Measurements from ENCODE around the gene BAZ2A.

BAZ2A gene

DNA sequence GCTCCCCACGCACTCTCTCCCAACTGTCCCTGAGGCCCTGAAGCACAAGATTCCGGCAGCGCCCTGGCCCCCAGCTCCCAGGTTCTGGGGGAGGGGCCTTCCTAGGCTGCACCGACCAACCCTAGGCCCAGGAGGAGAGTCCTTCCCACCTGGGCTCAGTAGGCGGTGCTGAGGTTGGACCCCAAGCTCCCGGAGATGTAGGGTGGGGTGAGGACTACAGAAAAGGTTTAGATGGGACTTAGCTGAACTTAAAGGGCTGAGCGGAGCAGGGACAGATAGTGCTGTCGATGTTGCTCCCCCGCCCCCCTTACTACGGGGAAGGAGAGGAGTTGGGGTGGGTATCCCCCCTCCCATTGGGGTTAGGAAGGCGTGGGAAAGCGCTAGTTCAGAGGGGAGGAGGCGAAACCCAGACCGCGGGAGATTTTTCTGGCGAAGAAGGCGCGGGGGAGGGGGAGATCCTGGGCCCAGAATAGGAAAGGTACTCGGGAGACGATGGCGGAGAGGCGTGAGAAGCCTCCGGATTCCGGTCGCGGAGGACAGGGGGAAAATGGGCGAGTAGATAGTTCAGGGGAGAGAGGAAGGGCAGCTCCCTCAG lies 4.2 kb upstream of the BAZ2A start:
- Histone ChIP-seq H3K4me3 (ENCODE audit: low read length) (peak overlapping the region; percentile 82), H3K4me1 (ENCODE audit: insufficient read depth, low read length) (peaks cover 33% of the 10 kb centered on the region)

DNA sequence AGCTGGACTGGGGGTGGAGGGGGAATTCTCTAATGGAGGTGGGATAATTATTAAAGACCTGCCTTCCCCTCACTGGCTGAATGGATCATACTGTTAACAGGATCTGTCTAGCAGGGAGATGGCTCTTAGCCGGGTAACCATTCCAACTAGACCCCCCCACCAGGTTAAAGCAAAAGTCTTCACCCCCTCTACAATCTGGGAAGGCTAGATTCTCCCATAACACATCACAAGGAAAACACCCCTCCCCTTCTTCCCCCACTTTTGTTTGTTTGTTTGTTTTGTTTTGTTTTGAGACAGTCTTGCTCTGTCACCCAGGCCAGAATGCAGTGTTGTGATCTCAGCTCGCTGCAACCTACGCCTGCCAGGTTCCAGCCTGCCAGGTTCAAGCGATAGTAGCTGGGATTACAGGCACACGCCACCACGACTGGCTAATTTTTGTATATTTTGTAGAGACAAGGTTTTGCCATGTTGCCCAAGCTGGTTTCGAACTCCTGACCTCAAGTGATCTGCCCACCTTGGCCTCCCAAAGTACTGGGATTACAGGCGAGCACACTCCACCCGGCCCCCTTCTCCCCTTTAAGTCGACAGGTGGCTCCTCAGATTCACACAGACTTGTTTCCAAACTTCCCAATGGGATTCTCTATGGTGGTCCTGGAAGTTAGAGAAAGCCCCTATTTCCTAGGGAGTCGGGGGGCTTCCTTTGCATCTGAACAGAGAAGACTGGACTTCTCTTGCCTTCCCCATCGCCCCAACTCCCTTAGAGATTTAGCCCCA lies 3.5 kb upstream of the BAZ2A start:
- H3K27me3 ChIP-seq (ENCODE audit: insufficient read depth, low read length): no peaks in the 10 kb centered on the region
- H3K9ac ChIP-seq (ENCODE audit: low read depth, low read length): peak overlapping the region; percentile 75; the same call in 1 of the 2 replicates
- H3K4me3 ChIP-seq (ENCODE audit: low read length): peak overlapping the region; percentile 82
- H3K9me3 ChIP-seq (ENCODE audit: insufficient read depth, low read depth, low read length): no peaks in the 10 kb centered on the region
- peak overlapping the region; percentile 36 for H3K27ac ChIP-seq (ENCODE audit: low read length)
- peaks cover 15% of the 10 kb centered on the region for H3K36me3 ChIP-seq (ENCODE audit: insufficient read depth, low read depth, low read length)
- peaks cover 34% of the 10 kb centered on the region for H3K4me1 ChIP-seq (ENCODE audit: insufficient read depth, low read length)

More for the DNA sequence above, 4.2 kb upstream of the BAZ2A start:
- Histone ChIP-seq H3K27ac (ENCODE audit: low read length) (peak overlapping the region; percentile 36), H3K27me3 (ENCODE audit: insufficient read depth, low read length) (no peaks in the 10 kb centered on the region), H3K9ac (ENCODE audit: low read depth, low read length) (peak overlapping the region; percentile 75; the same call in 1 of the 2 replicates), H3K9me3 (ENCODE audit: insufficient read depth, low read depth, low read length) (no peaks in the 10 kb centered on the region), H3K36me3 (ENCODE audit: insufficient read depth, low read depth, low read length) (peaks cover 22% of the 10 kb centered on the region)

DNA sequence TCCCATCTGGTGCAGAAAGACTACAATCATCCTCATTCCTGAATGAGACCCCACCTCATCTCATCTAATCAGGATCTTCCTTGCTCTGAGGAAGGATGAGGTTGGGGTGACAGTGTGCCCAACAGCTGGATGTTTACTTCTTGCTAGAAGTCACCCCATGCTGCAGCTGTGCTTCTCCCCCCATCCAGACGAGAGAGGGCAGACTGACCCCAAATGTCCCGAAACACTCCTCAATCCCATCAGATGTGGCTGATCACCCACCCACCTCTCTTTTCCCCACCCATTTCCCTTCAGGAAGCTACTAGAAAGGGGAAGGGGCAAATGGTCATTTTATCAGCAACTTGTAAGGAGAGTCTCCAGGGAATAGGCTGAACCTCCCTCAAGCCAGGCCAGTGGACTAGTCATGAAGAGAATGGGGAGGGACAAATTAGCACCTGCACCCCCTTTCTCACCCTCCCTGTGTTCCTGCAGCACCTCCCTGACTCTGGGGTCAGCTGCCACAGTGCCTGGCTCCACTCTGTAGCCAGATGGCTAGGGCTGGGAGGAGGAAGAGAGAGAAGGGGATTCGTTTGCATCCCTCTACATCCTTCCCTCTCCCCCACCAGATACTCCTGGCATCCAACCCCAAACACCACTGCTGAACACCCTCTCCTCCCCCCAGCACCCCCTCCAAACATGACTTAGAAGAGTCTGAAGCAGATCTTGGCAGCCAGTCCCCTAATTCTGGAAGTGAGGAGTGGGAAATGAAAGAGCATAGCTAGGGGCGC lies 2.8 kb upstream of the BAZ2A start:
- Histone ChIP-seq H3K36me3 (ENCODE audit: insufficient read depth, low read depth, low read length) (peaks cover 8% of the 10 kb centered on the region), H3K27ac (ENCODE audit: low read length) (no peak overlapping the region), H3K27me3 (ENCODE audit: insufficient read depth, low read length) (no peaks in the 10 kb centered on the region), H3K9me3 (ENCODE audit: insufficient read depth, low read depth, low read length) (no peaks in the 10 kb centered on the region), H3K4me3 (ENCODE audit: low read length) (peak overlapping the region; percentile 37), H3K4me1 (ENCODE audit: insufficient read depth, low read length) (peaks cover 40% of the 10 kb centered on the region), H3K9ac (ENCODE audit: low read depth, low read length) (no peak overlapping the region; the same call in 1 of the 2 replicates)

DNA sequence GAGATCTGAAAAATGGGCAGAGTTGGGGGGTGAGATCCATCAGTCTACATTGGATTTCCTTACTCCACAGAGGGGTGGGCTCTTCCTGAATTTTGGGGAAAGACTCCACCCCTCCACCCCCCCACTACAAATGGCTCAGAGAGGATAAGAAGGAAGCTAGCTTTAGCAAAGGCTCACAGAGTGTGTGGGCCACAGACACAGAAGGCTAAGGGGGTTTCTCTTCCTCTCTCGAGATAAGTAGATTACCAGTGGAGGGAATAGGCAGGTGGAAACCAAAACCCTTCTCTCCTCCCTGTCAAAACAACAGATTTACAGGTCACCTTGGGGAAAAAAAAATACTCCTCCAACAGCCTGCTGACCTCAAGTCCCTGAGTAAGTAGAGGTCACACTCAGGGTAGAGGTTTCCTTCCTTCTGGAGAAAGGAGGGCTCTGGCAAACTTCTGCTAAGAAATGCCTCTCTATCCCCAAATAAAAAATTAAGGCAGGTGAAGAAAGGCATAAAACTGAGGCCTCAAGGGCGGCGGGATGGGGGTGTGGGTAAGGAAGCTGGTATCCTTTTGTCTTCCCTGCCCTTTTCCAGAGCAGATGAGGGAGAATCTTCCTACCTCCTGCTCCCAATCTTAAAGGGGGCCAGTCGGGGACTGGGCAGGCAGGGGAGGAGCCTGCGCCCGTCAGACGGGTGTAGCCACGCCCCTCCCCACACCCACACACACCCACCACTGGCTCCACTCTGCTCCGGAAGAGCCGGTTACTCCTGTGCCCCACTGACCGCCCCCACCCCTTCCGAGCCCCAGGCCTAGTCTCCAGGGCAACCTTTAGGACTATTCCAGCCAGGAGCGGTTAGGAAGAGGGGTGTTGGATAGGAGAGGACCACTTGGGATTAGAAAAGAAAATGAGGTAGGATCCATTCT lies 1.9 kb upstream of the BAZ2A start:
- H3K27me3 ChIP-seq (ENCODE audit: insufficient read depth, low read length): no peaks in the 10 kb centered on the region
- peak overlapping the region; percentile 43; the same call in 1 of the 2 replicates for H3K9ac ChIP-seq (ENCODE audit: low read depth, low read length)
- H3K4me3 ChIP-seq (ENCODE audit: low read length): peak overlapping the region; percentile 37
- H3K9me3 ChIP-seq (ENCODE audit: insufficient read depth, low read depth, low read length): no peaks in the 10 kb centered on the region
- H3K4me1 ChIP-seq (ENCODE audit: insufficient read depth, low read length): peaks cover 35% of the 10 kb centered on the region
- peaks cover 2% of the 10 kb centered on the region; the same call in 1 of the 2 replicates for H3K36me3 ChIP-seq (ENCODE audit: insufficient read depth, low read depth, low read length)
- no peak overlapping the region for H3K27ac ChIP-seq (ENCODE audit: low read length)

DNA sequence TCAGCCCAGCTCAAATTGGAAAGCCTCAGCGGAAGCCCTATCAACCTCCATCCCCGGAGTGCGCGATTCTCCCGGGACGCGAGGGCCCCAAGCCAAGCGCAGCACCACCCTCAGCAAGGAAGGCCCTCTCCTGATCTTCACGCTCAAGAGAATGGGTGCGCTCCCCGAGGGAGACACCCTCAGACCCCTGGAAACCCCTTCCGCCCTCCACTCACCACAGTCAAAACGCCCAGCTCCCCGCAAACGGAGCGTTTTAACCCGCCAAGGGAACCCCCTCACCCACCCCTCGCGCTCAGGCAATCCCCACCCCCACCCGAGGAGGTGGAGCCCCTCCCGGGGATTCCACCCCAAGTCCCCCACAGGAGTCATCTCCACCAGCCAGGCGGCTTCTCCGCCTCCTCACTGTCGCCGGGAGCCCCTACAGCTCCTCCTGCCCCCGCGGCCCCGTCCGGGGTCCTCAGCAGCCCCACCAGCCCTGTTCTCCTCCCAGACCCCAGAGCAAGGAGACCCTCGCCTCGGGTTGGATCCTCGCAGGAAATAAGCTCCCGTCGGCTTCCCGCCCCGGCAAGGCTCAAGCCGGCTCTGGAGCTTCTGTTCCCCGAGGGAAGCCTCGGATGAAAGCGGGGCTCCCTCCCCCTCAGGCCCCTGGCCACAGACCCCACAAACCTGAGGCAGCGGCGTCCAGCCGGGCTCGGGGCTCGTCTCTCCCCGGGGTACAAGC lies 507 bp downstream of the BAZ2A start:
- peaks cover 33% of the 10 kb centered on the region for H3K4me1 ChIP-seq (ENCODE audit: insufficient read depth, low read length)
- peak overlapping the region; percentile 73 for H3K4me3 ChIP-seq (ENCODE audit: low read length)
- peak overlapping the region; percentile 55 for H3K27ac ChIP-seq (ENCODE audit: low read length)

DNA sequence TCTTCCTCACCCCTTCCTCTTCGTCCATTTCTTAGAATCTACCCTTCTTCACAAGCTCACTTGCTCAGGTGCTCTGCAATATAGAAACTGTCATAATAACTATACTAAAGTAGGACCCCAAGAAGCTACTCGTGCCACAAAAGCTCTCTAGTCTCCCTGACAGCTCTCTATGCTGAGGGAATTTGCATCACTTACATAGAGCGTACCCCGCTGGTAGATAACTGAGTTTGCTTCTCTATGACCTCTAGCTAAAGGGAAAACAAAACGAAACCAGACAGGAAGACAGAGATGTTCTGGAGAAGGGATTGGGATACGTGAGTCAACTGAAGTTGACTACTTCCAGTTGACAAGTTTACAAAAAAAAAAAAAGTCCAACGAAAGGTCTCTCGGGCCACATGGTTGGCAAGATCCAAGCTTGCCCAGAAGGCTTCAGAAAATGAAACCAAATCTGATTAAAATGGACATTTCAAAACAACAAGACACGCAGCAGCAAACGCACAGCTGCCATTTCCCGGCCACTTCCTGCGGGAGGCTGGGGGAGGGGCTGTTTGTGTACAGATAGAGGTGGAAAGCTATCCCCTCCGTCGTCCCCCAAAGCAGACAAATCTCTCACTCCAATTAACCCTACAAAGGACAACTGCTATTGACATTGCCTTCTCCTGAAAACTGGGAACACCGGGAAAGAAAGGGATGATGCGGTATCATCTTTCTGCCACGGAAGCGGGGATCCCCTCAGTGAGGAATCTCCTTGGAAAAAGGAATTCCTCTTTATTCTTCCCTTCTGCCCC lies 1.3 kb downstream of the BAZ2A start:
- H3K9me3 ChIP-seq (ENCODE audit: insufficient read depth, low read depth, low read length): no peaks in the 10 kb centered on the region
- H3K4me1 ChIP-seq (ENCODE audit: insufficient read depth, low read length): peaks cover 33% of the 10 kb centered on the region
- peaks cover 13% of the 10 kb centered on the region; the same call in 1 of the 2 replicates for H3K36me3 ChIP-seq (ENCODE audit: insufficient read depth, low read depth, low read length)
- peak overlapping the region; percentile 73 for H3K4me3 ChIP-seq (ENCODE audit: low read length)
- peak overlapping the region; percentile 91 for H3K9ac ChIP-seq (ENCODE audit: low read depth, low read length)
- H3K27ac ChIP-seq (ENCODE audit: low read length): no peak overlapping the region
- no peaks in the 10 kb centered on the region for H3K27me3 ChIP-seq (ENCODE audit: insufficient read depth, low read length)

More for the DNA sequence above, 507 bp downstream of the BAZ2A start:
- Histone ChIP-seq H3K9me3 (ENCODE audit: insufficient read depth, low read depth, low read length) (no peaks in the 10 kb centered on the region), H3K36me3 (ENCODE audit: insufficient read depth, low read depth, low read length) (peaks cover 13% of the 10 kb centered on the region; the same call in 1 of the 2 replicates), H3K9ac (ENCODE audit: low read depth, low read length) (peak overlapping the region; percentile 91), H3K27me3 (ENCODE audit: insufficient read depth, low read length) (no peaks in the 10 kb centered on the region)

DNA sequence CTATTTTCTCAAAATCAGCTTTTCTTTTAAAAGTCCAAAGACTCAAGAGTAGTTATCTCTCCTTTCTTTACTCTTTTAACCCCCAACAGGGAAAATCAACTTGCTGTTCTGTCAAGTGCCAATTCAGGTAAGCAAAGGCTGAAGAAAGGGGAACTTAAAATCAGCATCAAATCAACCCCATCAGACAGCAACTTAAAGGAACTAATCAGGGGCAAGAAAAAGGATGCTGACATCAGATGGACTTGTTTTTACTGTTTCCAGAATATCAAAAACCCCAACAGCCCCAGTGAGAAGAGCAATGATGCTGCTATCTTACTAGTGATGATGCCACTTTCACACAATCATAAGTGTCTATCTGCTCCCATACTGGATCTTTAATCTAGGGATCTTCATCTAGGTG lies 3.4 kb downstream of the BAZ2A start:
- peaks cover 20% of the 10 kb centered on the region for H3K36me3 ChIP-seq (ENCODE audit: insufficient read depth, low read depth, low read length)

DNA sequence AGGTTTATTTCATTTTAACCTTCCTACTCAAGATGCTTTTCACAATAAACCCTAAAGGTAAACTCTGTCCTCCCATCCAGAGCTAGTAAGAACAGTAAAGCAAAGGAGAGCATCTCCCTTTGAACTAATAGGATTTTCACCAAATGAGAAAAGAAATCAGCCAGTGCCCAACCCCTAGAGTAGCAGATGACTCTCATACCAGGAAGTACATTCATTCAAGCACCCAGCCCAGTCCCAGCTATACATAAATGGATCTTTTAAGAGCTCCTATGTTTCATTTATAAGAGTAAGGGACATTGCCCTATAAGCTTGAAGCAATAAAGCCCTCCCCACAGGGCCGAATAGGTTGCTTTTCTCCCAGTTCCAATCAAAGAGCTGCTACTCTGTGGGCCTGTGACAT lies 7.6 kb downstream of the BAZ2A start:
- no peaks in the 10 kb centered on the region for H3K9me3 ChIP-seq (ENCODE audit: insufficient read depth, low read depth, low read length)

More for the DNA sequence above, 3.4 kb downstream of the BAZ2A start:
- Histone ChIP-seq H3K27ac (ENCODE audit: low read length) (no peak overlapping the region), H3K4me3 (ENCODE audit: low read length) (no peak overlapping the region), H3K4me1 (ENCODE audit: insufficient read depth, low read length) (peaks cover 15% of the 10 kb centered on the region), H3K27me3 (ENCODE audit: insufficient read depth, low read length) (no peaks in the 10 kb centered on the region), H3K9me3 (ENCODE audit: insufficient read depth, low read depth, low read length) (no peaks in the 10 kb centered on the region), H3K9ac (ENCODE audit: low read depth, low read length) (no peak overlapping the region)

DNA sequence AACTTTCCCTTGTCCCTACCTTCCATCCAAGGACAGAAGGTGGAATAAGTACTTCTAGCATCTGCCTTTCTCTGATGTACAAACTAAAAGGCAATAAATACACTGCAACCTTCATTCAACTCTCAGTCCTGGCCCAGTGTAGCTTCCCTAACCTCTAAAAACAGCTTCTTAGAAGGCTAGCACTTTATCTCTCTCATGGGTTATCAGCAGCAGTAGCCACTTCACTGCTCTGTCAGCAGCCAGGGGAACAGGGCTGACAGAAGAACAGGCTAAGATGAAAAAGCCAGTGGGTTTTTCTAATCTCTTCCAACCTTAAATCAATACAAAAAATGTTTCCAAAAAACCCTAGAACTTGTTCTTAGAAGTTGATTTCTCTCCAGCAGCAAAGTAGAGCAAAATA lies 13.2 kb downstream of the BAZ2A start:
- no peak overlapping the region for H3K9ac ChIP-seq (ENCODE audit: low read depth, low read length)
- H3K4me1 ChIP-seq (ENCODE audit: insufficient read depth, low read length): no peaks in the 10 kb centered on the region
- H3K36me3 ChIP-seq (ENCODE audit: insufficient read depth, low read depth, low read length): peaks cover 78% of the 10 kb centered on the region
- no peak overlapping the region for H3K27ac ChIP-seq (ENCODE audit: low read length)
- no peaks in the 10 kb centered on the region for H3K27me3 ChIP-seq (ENCODE audit: insufficient read depth, low read length)
- H3K4me3 ChIP-seq (ENCODE audit: low read length): no peak overlapping the region
- no peaks in the 10 kb centered on the region for H3K9me3 ChIP-seq (ENCODE audit: insufficient read depth, low read depth, low read length)

More for the DNA sequence above, 7.6 kb downstream of the BAZ2A start:
- H3K27me3 ChIP-seq (ENCODE audit: insufficient read depth, low read length): no peaks in the 10 kb centered on the region
- H3K4me1 ChIP-seq (ENCODE audit: insufficient read depth, low read length): no peaks in the 10 kb centered on the region
- H3K4me3 ChIP-seq (ENCODE audit: low read length): no peak overlapping the region
- no peak overlapping the region for H3K9ac ChIP-seq (ENCODE audit: low read depth, low read length)
- peaks cover 42% of the 10 kb centered on the region for H3K36me3 ChIP-seq (ENCODE audit: insufficient read depth, low read depth, low read length)
- no peak overlapping the region for H3K27ac ChIP-seq (ENCODE audit: low read length)

DNA sequence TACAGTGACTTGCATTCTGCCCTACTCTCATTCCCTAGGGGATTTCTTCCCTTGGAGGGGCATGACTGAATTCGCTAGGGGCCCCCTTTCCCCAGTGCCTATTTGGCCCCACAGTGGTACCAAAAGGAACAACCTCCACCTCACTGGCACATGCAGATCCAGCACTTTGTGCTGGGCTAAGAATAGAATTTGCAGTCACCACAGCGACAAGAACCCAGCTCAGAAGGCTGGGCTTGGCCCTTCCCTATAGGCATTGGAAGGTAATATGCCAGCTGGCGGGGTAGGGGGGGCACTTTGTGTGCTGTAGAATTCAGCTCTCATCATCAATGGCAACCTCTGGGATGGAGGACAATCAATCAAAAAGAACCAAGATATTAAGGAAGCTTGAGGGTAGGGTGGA lies 13.9 kb downstream of the BAZ2A start:
- Histone ChIP-seq H3K27me3 (ENCODE audit: insufficient read depth, low read length) (no peaks in the 10 kb centered on the region), H3K36me3 (ENCODE audit: insufficient read depth, low read depth, low read length) (peaks cover 84% of the 10 kb centered on the region), H3K9me3 (ENCODE audit: insufficient read depth, low read depth, low read length) (no peaks in the 10 kb centered on the region), H3K4me1 (ENCODE audit: insufficient read depth, low read length) (no peaks in the 10 kb centered on the region), H3K27ac (ENCODE audit: low read length) (no peak overlapping the region), H3K4me3 (ENCODE audit: low read length) (no peak overlapping the region), H3K9ac (ENCODE audit: low read depth, low read length) (no peak overlapping the region)
